Fibroblast of lung (primary cell): ENCODE results near the gene PPP4C. TPM values are rescaled to one million over a fixed set of nuclear protein-coding genes. Genes with fewer than 3 reads are reported as not detected.

Source experiments
- DNase-seq, 2 donors: peaks; one replicate each; pipeline versions ENCODE4 v3.0.0 to v3.0.0-alpha.2; 2010; ENCODE audit warnings: low read depth in 2 of 2
- H2AFZ ChIP-seq: 2 replicates; pipeline ENCODE4 v1.5.1; 2012; ENCODE audit warnings: low read length, control low read depth, inconsistent platforms
- H3K27ac ChIP-seq: 2 replicates; pipeline ENCODE4 v1.5.1; 2011; ENCODE audit warnings: low read length, control low read depth; ENCODE audit not compliant: insufficient read depth
- H3K27me3 ChIP-seq: 2 replicates; pipeline ENCODE4 v1.5.1; 2011; ENCODE audit warnings: mild to moderate bottlenecking, low read length; ENCODE audit not compliant: control insufficient read depth, insufficient read depth
- H3K36me3 ChIP-seq: 2 replicates; pipeline ENCODE4 v1.5.1; 2011; ENCODE audit warnings: low read length; ENCODE audit not compliant: control insufficient read depth, insufficient read depth
- H3K4me1 ChIP-seq: 2 replicates; pipeline ENCODE4 v1.5.1; 2011; ENCODE audit warnings: low read length; ENCODE audit not compliant: control insufficient read depth, insufficient read depth; ENCODE audit errors: extremely low read depth
- H3K4me2 ChIP-seq: 2 replicates; pipeline ENCODE4 v1.5.1; 2011; ENCODE audit warnings: low read length, control low read depth; ENCODE audit not compliant: insufficient read depth; ENCODE audit errors: extremely low read depth
- H3K4me3 ChIP-seq, 4 experiments: fragments of 200-600 bp in 1 of 4; sonication (generic) in 1 of 4; replicated peaks in 1 of 4; 2 replicates each; pipeline ENCODE4 v1.5.1; 2011 to 2016; ENCODE audit warnings: low read length in 4 of 4, low read depth in 3 of 4, mild to moderate bottlenecking in 3 of 4, control low read depth in 2 of 4, inconsistent platforms in 1 of 4, mixed read lengths in 1 of 4; ENCODE audit not compliant: insufficient read depth in 1 of 4; ENCODE audit errors: control extremely low read depth in 1 of 4
- H3K79me2 ChIP-seq: 2 replicates; pipeline ENCODE4 v1.5.1; 2012; ENCODE audit warnings: mild to moderate bottlenecking, low read length, inconsistent platforms; ENCODE audit not compliant: control insufficient read depth, insufficient read depth
- H3K9ac ChIP-seq: 2 replicates; pipeline ENCODE4 v1.5.1; 2011; ENCODE audit warnings: mild to moderate bottlenecking, low read length, control low read depth; ENCODE audit not compliant: insufficient read depth
- H3K9me3 ChIP-seq: 2 replicates; pipeline ENCODE4 v1.5.1; 2012; ENCODE audit warnings: low read depth, low read length; ENCODE audit not compliant: control insufficient read depth, insufficient read depth
- H4K20me1 ChIP-seq: 2 replicates; pipeline ENCODE4 v1.5.1; 2011; ENCODE audit warnings: low read length; ENCODE audit not compliant: control insufficient read depth, insufficient read depth; ENCODE audit errors: extremely low read depth
- EZH2 ChIP-seq: IDR thresholded peaks from 2 replicates; pipeline ENCODE4 v1.5.1; 2012; ENCODE audit warnings: low read length, control low read depth, mild to moderate bottlenecking; ENCODE audit errors: missing control alignments
- polyA plus RNA-seq, 2 donors: library from polyadenylated mRNA; depleted of rRNA in 1 of 2; stranded (reverse) in 1 of 2; unstranded in 1 of 2; fragments of >200 nt; gene quantifications; 2 replicates each; pipeline ENCODE4 v1.2.1, GENCODE V29; 2011 to 2012; ENCODE audit warnings: missing spikeins in 1 of 2
- total RNA-seq: library from RNA; depleted of rRNA; stranded (reverse); fragments of >200 nt; gene quantifications from 2 replicates; pipeline ENCODE4 v1.2.1, GENCODE V29; 2014
- TF ChIP-seq, protein P1 (sequence below), 2 donors: IDR thresholded peaks in 1 of 2; conservative IDR thresholded peaks in 1 of 2; 1 replicate in 1 of 2; 2 replicates in 1 of 2; pipeline ENCODE4 v1.5.1; 2011 to 2012; ENCODE audit warnings: low read length in 2 of 2, control low read depth in 1 of 2, inconsistent platforms in 1 of 2, low read depth in 1 of 2, mild to moderate bottlenecking in 1 of 2

The PPP4C gene
- total and polyA plus RNA-seq, 2 donors (not counting 1 experiment from before 2014, with no cell fraction given) = 116 to 147 TPM

DNA sequence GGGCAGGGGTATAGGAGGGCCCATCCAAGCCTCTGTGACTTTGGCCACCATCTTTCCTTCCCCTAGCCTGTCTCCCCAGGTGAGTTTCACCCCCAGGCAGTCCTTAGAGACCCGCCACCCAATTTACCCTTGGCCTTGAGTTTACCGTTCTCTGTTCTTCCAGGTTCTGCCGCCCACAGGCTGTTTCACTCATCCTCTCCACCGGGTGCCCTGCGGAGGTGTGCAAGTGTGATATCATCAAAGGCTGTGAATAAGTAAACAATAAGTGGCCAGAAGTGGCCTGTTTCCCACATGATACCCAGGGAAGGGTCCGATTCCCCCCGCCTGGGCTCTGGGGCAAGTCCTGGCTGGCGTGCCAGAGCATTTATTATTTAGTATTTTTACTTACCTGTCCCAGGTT lies 29.6 kb upstream of the PPP4C start:
- TF ChIP-seq EZH2 = no peak
- TF ChIP-seq, protein P1, sequence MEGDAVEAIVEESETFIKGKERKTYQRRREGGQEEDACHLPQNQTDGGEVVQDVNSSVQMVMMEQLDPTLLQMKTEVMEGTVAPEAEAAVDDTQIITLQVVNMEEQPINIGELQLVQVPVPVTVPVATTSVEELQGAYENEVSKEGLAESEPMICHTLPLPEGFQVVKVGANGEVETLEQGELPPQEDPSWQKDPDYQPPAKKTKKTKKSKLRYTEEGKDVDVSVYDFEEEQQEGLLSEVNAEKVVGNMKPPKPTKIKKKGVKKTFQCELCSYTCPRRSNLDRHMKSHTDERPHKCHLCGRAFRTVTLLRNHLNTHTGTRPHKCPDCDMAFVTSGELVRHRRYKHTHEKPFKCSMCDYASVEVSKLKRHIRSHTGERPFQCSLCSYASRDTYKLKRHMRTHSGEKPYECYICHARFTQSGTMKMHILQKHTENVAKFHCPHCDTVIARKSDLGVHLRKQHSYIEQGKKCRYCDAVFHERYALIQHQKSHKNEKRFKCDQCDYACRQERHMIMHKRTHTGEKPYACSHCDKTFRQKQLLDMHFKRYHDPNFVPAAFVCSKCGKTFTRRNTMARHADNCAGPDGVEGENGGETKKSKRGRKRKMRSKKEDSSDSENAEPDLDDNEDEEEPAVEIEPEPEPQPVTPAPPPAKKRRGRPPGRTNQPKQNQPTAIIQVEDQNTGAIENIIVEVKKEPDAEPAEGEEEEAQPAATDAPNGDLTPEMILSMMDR (conservative IDR thresholded peaks at IDR 0.05 in 1 of 2, IDR thresholded peaks at IDR 0.05 in 1 of 2; ENCODE audit: low read depth in 1 of 2, low read length in 2 of 2) = no peak
- H2AFZ ChIP-seq = no peak overlapping the region
- H3K9me3 ChIP-seq = no peaks in the 10 kb centered on the region
- H3K36me3 ChIP-seq = no peaks in the 10 kb centered on the region
- H4K20me1 ChIP-seq = no peaks in the 10 kb centered on the region
- H3K9ac ChIP-seq = no peak overlapping the region
- H3K4me2 ChIP-seq = no peak overlapping the region
- DNase-seq = no peak
- no peaks in the 10 kb centered on the region for H3K4me1 ChIP-seq
- H3K4me3 ChIP-seq = no peak overlapping the region
- H3K79me2 ChIP-seq = no peaks in the 10 kb centered on the region
- no peak overlapping the region for H3K27ac ChIP-seq
- H3K27me3 ChIP-seq = no peaks in the 10 kb centered on the region

DNA sequence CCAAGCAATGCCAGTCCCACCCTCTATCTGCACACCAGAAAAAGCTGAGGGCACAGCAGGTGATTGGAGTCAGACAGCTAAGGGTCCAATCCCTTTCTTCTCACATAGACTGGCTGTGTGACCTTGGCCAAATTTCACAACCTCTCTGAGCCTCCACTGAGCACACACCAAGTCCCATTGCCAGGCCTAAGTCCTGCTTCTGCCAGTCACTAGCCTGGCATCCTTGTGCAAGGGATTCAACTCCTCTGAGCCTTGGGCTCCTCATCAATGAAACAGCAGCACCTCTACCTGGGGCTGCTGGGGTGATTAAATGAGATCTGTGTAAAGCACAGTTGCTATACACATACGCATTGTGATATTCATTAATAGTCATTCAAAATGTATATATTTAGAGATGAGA lies 29.2 kb upstream of the PPP4C start:
- TF ChIP-seq, protein P1 (conservative IDR thresholded peaks at IDR 0.05 in 1 of 2, IDR thresholded peaks at IDR 0.05 in 1 of 2; ENCODE audit: low read depth in 1 of 2, low read length in 2 of 2) = no peak
- TF ChIP-seq EZH2 = no peak
- Histone ChIP-seq H2AFZ (no peak overlapping the region), H3K9me3 (no peaks in the 10 kb centered on the region), H3K9ac (no peak overlapping the region), H3K79me2 (no peaks in the 10 kb centered on the region), H3K36me3 (no peaks in the 10 kb centered on the region), H3K27me3 (no peaks in the 10 kb centered on the region), H4K20me1 (no peaks in the 10 kb centered on the region), H3K4me1 (no peaks in the 10 kb centered on the region), H3K27ac (no peak overlapping the region), H3K4me3 (no peak overlapping the region), H3K4me2 (no peak overlapping the region)
- no peak for DNase-seq

DNA sequence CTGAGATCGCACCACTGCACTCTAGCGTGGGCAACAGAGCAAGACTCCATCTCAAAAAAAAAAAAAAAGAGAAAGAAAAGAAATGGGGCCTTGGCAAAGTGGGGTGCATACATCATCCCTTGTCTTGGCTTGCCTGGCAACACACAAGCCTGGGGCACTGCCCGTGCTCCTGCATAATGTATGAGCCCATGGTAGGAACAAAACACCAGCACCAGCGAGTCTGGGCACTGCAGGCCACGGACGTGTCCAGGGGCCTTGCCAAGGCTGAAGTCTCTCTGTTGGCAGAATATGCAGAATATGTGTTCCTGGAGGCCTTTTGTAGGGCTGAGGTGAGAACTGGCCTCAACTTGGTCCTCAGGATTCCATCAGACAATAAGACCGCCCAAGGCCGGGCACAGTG lies 25.9 kb upstream of the PPP4C start:
- Histone ChIP-seq H3K4me2 (no peak overlapping the region), H3K27ac (no peak overlapping the region), H3K36me3 (no peaks in the 10 kb centered on the region), H3K79me2 (peaks cover 3% of the 10 kb centered on the region), H3K9ac (no peak overlapping the region), H3K4me1 (peaks cover 5% of the 10 kb centered on the region), H3K9me3 (no peaks in the 10 kb centered on the region), H2AFZ (no peak overlapping the region), H3K27me3 (no peaks in the 10 kb centered on the region), H3K4me3 (no peak overlapping the region), H4K20me1 (no peaks in the 10 kb centered on the region)
- TF ChIP-seq EZH2 = no peak
- TF ChIP-seq, protein P1 (conservative IDR thresholded peaks at IDR 0.05 in 1 of 2, IDR thresholded peaks at IDR 0.05 in 1 of 2; ENCODE audit: low read depth in 1 of 2, low read length in 2 of 2) = no peak
- DNase-seq = no peak
